Measurements from ENCODE around the gene FIZ1.

Gene FIZ1

GRCh38 chr19:55615543-55616394, 16.5 kb upstream of the FIZ1 start:
- no peak for TF ChIP-seq ZNF274 (IDR thresholded peaks at IDR 0.05; ENCODE audit: low read depth, low read length)
- TF ChIP-seq YY1 (IDR thresholded peaks at IDR 0.05; ENCODE audit: insufficient read depth, insufficient read length): no peak
- DNase-seq (ENCODE audit: low read depth, low spot score): no peak
- H3K9ac ChIP-seq (ENCODE audit: insufficient read length, low read depth): no peak overlapping the region
- no peaks in the 10 kb centered on the region for H3K27me3 ChIP-seq (ENCODE audit: insufficient read depth, insufficient read length)
- no peak overlapping the region for H3K4me3 ChIP-seq (ENCODE audit: insufficient read length, low read depth)
- H3K4me1 ChIP-seq (ENCODE audit: insufficient read depth, insufficient read length): peaks cover 3% of the 10 kb centered on the region
- H3K9me3 ChIP-seq (ENCODE audit: insufficient read depth, low read length): no peaks in the 10 kb centered on the region
- H3K36me3 ChIP-seq (ENCODE audit: insufficient read depth, insufficient read length, low read length): peaks cover 47% of the 10 kb centered on the region

- Histone ChIP-seq H3K4me3 (ENCODE audit: insufficient read length, low read depth) (no peak overlapping the region), H3K4me1 (ENCODE audit: insufficient read depth, insufficient read length) (peaks cover 3% of the 10 kb centered on the region), H3K9me3 (ENCODE audit: insufficient read depth, low read length) (no peaks in the 10 kb centered on the region), H3K27me3 (ENCODE audit: insufficient read depth, insufficient read length) (no peaks in the 10 kb centered on the region), H3K36me3 (ENCODE audit: insufficient read depth, insufficient read length, low read length) (peaks cover 44% of the 10 kb centered on the region), H3K9ac (ENCODE audit: insufficient read length, low read depth) (no peak overlapping the region)
- DNase-seq (ENCODE audit: low read depth, low spot score): no peak
- no peak for TF ChIP-seq SUZ12 (IDR thresholded peaks at IDR 0.05; ENCODE audit: extremely low read depth, insufficient read depth, insufficient read length)
- TF ChIP-seq YY1 (IDR thresholded peaks at IDR 0.05; ENCODE audit: insufficient read depth, insufficient read length): no peak
- no peak for TF ChIP-seq ZNF274 (IDR thresholded peaks at IDR 0.05; ENCODE audit: low read depth, low read length)
Observed at GRCh38 chr19:55614711-55615542, 15.6 kb upstream of the FIZ1 start.

DNA sequence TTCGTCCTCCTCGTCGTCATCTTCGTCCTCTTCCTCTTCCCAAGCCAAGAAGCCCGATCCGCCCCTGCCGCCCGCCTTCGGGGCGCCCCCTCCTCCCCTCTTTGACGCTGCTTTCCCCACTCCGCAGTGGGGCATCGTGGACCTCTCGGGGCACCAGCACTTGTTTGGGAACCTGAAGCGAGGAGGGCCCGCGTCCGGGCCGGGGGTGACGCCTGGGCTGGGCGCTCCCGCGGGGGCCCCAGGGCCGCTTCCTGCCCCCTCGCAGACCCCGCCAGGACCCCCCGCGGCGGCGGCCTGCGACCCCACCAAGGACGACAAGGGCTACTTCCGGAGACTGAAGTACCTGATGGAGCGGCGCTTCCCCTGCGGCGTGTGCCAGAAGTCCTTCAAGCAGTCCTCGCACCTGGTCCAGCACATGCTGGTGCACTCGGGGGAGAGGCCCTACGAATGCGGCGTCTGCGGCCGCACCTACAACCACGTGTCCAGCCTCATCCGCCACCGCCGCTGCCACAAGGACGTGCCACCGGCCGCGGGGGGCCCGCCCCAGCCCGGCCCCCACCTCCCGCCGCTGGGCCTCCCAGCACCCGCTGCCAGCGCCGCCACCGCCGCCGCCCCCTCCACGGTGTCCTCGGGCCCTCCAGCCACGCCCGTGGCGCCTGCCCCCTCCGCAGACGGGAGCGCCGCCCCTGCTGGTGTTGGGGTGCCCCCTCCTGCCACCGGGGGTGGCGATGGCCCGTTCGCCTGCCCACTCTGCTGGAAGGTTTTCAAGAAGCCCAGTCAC, 14.8 kb upstream of the FIZ1 start:
- DNase-seq (ENCODE audit: low read depth, low spot score): no peak

GRCh38 chr19:55613396-55613795, 14.1 kb upstream of the FIZ1 start:
- Histone ChIP-seq H3K4me3 (ENCODE audit: insufficient read length, low read depth) (no peak overlapping the region), H3K27me3 (ENCODE audit: insufficient read depth, insufficient read length) (no peaks in the 10 kb centered on the region), H3K9me3 (ENCODE audit: insufficient read depth, low read length) (no peaks in the 10 kb centered on the region), H3K36me3 (ENCODE audit: insufficient read depth, insufficient read length, low read length) (peaks cover 46% of the 10 kb centered on the region), H3K4me1 (ENCODE audit: insufficient read depth, insufficient read length) (peaks cover 3% of the 10 kb centered on the region), H3K9ac (ENCODE audit: insufficient read length, low read depth) (no peak overlapping the region)
- DNase-seq (ENCODE audit: low read depth, low spot score): no peak
- TF ChIP-seq SUZ12 (IDR thresholded peaks at IDR 0.05; ENCODE audit: extremely low read depth, insufficient read depth, insufficient read length): no peak
- no peak for TF ChIP-seq YY1 (IDR thresholded peaks at IDR 0.05; ENCODE audit: insufficient read depth, insufficient read length)
- TF ChIP-seq ZNF274 (IDR thresholded peaks at IDR 0.05; ENCODE audit: low read depth, low read length): no peak

More for the DNA sequence above, 14.8 kb upstream of the FIZ1 start:
- H3K27me3 ChIP-seq (ENCODE audit: insufficient read depth, insufficient read length): no peaks in the 10 kb centered on the region
- TF ChIP-seq YY1 (IDR thresholded peaks at IDR 0.05; ENCODE audit: insufficient read depth, insufficient read length) (no peak), ZNF274 (IDR thresholded peaks at IDR 0.05; ENCODE audit: low read depth, low read length) (no peak), SUZ12 (IDR thresholded peaks at IDR 0.05; ENCODE audit: extremely low read depth, insufficient read depth, insufficient read length) (no peak)
- H3K36me3 ChIP-seq (ENCODE audit: insufficient read depth, insufficient read length, low read length): peaks cover 46% of the 10 kb centered on the region
- H3K9me3 ChIP-seq (ENCODE audit: insufficient read depth, low read length): no peaks in the 10 kb centered on the region
- no peak overlapping the region for H3K9ac ChIP-seq (ENCODE audit: insufficient read length, low read depth)
- peaks cover 3% of the 10 kb centered on the region for H3K4me1 ChIP-seq (ENCODE audit: insufficient read depth, insufficient read length)
- no peak overlapping the region for H3K4me3 ChIP-seq (ENCODE audit: insufficient read length, low read depth)

DNA sequence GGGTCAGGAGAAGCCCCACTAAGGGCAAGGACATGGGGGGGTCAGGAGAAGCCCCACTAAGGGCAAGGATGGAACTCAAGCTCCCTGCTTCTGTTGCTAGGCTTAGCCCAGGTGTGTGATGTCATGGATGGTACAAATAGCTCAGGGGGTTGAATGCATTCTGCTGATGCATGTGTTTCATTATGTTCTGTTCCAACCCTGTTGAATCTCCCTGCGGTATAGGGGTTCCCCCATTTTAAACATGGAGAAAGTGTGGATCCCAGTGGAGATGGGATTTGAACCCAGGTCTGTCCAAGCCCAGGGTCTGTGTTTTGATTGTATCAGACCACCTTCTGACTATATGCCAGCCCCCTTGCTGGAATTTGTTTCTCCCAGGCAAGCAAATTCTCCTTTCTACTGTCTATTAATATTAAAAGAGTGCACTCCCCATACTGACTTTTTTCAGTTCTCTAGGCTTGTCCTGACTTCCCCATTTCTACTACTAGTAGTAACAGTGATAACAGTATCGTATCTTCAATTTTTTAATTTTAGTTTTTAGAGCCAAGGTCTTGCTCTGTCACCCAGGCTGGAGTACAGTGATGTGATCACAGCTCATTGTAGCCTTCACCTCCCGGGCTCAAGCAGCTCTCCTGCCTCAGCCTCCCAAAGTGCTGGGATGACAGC, 12.8 kb upstream of the FIZ1 start:
- H3K4me3 ChIP-seq (ENCODE audit: insufficient read length, low read depth): no peak overlapping the region
- no peaks in the 10 kb centered on the region for H3K27me3 ChIP-seq (ENCODE audit: insufficient read depth, insufficient read length)
- TF ChIP-seq SUZ12 (IDR thresholded peaks at IDR 0.05; ENCODE audit: extremely low read depth, insufficient read depth, insufficient read length): no peak
- TF ChIP-seq YY1 (IDR thresholded peaks at IDR 0.05; ENCODE audit: insufficient read depth, insufficient read length): no peak
- no peak for TF ChIP-seq ZNF274 (IDR thresholded peaks at IDR 0.05; ENCODE audit: low read depth, low read length)
- peaks cover 46% of the 10 kb centered on the region for H3K36me3 ChIP-seq (ENCODE audit: insufficient read depth, insufficient read length, low read length)
- H3K4me1 ChIP-seq (ENCODE audit: insufficient read depth, insufficient read length): peaks cover 3% of the 10 kb centered on the region
- no peaks in the 10 kb centered on the region for H3K9me3 ChIP-seq (ENCODE audit: insufficient read depth, low read length)
- DNase-seq (ENCODE audit: low read depth, low spot score): no peak
- H3K9ac ChIP-seq (ENCODE audit: insufficient read length, low read depth): no peak overlapping the region

DNA sequence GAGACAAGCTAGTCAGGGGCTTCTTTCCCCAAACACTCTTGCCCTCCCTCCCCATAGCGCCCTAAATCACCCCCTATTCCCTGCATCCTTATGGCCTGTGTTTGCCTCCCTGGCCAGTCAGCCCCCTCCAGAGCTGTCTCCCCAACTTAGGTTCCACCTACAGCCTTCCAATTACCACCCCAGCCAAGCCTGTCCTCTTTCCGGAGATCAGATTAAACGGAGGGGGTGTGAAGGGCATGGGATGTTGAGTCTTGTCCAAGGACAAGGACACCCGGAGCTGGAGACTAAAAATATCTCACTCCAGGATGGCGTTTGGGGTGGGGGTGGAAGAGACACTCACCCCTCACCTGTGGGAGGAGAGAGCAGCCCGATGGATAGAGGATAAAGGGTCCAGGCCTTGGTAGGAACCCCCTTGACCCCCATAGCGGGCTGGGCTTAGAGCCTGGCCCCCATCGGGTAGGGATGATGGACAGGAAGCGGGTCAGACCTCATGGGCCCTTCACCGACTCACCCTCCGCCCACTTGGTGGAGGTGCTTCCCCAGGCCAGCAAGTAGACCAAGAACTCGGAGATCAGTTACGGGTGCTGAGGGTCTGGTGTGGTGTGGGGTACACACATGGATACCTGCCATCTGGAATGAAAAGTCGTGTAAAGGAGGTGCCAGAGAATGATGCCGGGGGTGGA, 12.1 kb upstream of the FIZ1 start:
- Histone ChIP-seq H3K36me3 (ENCODE audit: insufficient read depth, insufficient read length, low read length) (peaks cover 48% of the 10 kb centered on the region), H3K4me1 (ENCODE audit: insufficient read depth, insufficient read length) (peaks cover 3% of the 10 kb centered on the region), H3K27me3 (ENCODE audit: insufficient read depth, insufficient read length) (no peaks in the 10 kb centered on the region), H3K4me3 (ENCODE audit: insufficient read length, low read depth) (no peak overlapping the region), H3K9me3 (ENCODE audit: insufficient read depth, low read length) (no peaks in the 10 kb centered on the region), H3K9ac (ENCODE audit: insufficient read length, low read depth) (no peak overlapping the region)
- DNase-seq (ENCODE audit: low read depth, low spot score): no peak
- TF ChIP-seq ZNF274 (IDR thresholded peaks at IDR 0.05; ENCODE audit: low read depth, low read length) (no peak), SUZ12 (IDR thresholded peaks at IDR 0.05; ENCODE audit: extremely low read depth, insufficient read depth, insufficient read length) (no peak), YY1 (IDR thresholded peaks at IDR 0.05; ENCODE audit: insufficient read depth, insufficient read length) (no peak)

Measured in NT2/D1 (cell line).